A673 (cell line): ENCODE measurements around the gene WDR27. TPM values are rescaled to one million over a fixed set of nuclear protein-coding genes. Genes with fewer than 3 reads are reported as not detected.

Experiments used
- BruUV-seq: library from RNA; stranded (reverse); fragments of 400-500 nt; replicated peaks from 2 replicates; lab custom pipeline; 2021; lab: Mats Ljungman, UMichigan
- CTCF ChIA-PET: fragments of 300-600 bp; sonication (Branson Sonifier 250); formaldehyde crosslinking; loops from one replicate; lab custom pipeline; 2022; ENCODE audit warnings: antibody characterized with exemption; lab: Charles Lee
- POLR2A ChIA-PET: fragments of 300-600 bp; sonication (Branson Sonifier 250); formaldehyde crosslinking; loops from one replicate; lab custom pipeline; 2022; ENCODE audit warnings: antibody characterized with exemption; ENCODE audit not compliant: low non-redundant PET; lab: Charles Lee
- DNase-seq: peaks from one replicate; pipeline ENCODE4 v3.0.0-alpha.2; 2015; ENCODE audit warnings: low spot score
- H3K27ac ChIP-seq: fragments of 200-600 bp; sonication (generic); 2 replicates; pipeline ENCODE4 v1.5.1; 2016; ENCODE audit warnings: mixed run types, low read depth, mild to moderate bottlenecking, mixed read lengths, antibody characterized with exemption, low read length; ENCODE audit not compliant: poor library complexity, severe bottlenecking
- H3K27me3 ChIP-seq: fragments of 200-600 bp; sonication (generic); replicated peaks from 2 replicates; pipeline ENCODE4 v1.6.1; 2017; ENCODE audit warnings: mixed run types, low read depth, mild to moderate bottlenecking, mixed read lengths, antibody characterized with exemption, low read length; ENCODE audit not compliant: insufficient read depth, poor library complexity
- H3K36me3 ChIP-seq: fragments of 200-600 bp; sonication (generic); 2 replicates; pipeline ENCODE4 v1.6.1; 2016; ENCODE audit warnings: mixed run types, mild to moderate bottlenecking, mixed read lengths, antibody characterized with exemption, low read length; ENCODE audit not compliant: insufficient read depth, poor library complexity, severe bottlenecking
- H3K4me1 ChIP-seq: fragments of 200-600 bp; sonication (generic); 2 replicates; pipeline ENCODE4 v1.6.1; 2017; ENCODE audit warnings: mixed run types, mild to moderate bottlenecking, mixed read lengths, antibody characterized with exemption, low read length; ENCODE audit not compliant: insufficient read depth, poor library complexity, severe bottlenecking
- H3K4me3 ChIP-seq: fragments of 200-600 bp; sonication (generic); 2 replicates; pipeline ENCODE4 v1.5.1; 2016; ENCODE audit warnings: low read depth, mixed run types, mild to moderate bottlenecking, mixed read lengths, low read length; ENCODE audit not compliant: poor library complexity, severe bottlenecking
- H3K9me3 ChIP-seq: fragments of 200-600 bp; sonication (generic); 2 replicates; pipeline ENCODE4 v1.6.1; 2016; ENCODE audit warnings: mixed run types, low read depth, mild to moderate bottlenecking, mixed read lengths, antibody characterized with exemption, low read length; ENCODE audit not compliant: poor library complexity, severe bottlenecking
- EZH2 ChIP-seq: fragments of 200-600 bp; sonication (generic); IDR thresholded peaks from 2 replicates; pipeline ENCODE4 v1.6.1; 2017; ENCODE audit warnings: borderline replicate concordance, low read depth, mild to moderate bottlenecking, mixed read lengths, antibody characterized with exemption, low read length; ENCODE audit not compliant: poor library complexity, severe bottlenecking
- intact Hi-C: fragments of 100-400 bp; cut with micrococcal nuclease; formaldehyde crosslinking; loops from one replicate; pipeline ENCODE4 v1.10.0; 2022; ENCODE audit not compliant: unreplicated experiment
- total RNA-seq: library from RNA; stranded (reverse); gene quantifications from 2 replicates; pipeline ENCODE4 v1.2.3, GENCODE V29; 2021
- TF ChIP-seq, protein P1 (sequence below): fragments of 300-800, 200-600 bp; sonication (generic); conservative IDR thresholded peaks from 2 replicates; pipeline ENCODE4 v1.5.1; 2017; ENCODE audit warnings: low read depth, mild to moderate bottlenecking, antibody characterized with exemption, low read length, moderate library complexity, mixed read lengths

The WDR27 gene
- total RNA-seq, 1 experiment from 2014 or later, result 77.3 TPM

DNA sequence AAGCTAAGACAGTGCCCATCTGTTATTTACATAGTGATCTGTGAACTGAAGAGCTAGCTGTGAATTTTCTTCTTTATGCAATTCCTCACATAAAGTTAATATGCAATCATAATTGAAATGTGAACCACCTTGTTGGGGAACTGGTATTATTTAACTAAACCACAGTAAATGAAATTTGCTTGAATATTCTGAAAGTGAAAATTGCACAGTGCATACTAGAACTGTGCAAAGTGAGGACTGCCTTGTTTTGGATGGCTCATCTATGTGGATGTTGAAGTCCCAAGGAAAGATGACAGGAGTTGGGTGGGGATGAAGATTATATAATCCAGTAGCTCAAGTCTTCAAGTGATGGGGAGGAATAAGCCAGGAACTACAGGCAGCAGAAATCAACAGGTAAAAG lies 28.1 kb upstream of the WDR27 start:
- DNase-seq, result no peak
- H3K27ac ChIP-seq, result no peak overlapping the region
- H3K4me1 ChIP-seq, result peaks cover 18% of the 10 kb centered on the region
- H3K4me3 ChIP-seq, result no peak overlapping the region
- BruUV-seq, result no TSS peak
- H3K27me3 ChIP-seq, result no peaks in the 10 kb centered on the region
- POLR2A ChIA-PET, result no interaction called here
- no peaks in the 10 kb centered on the region for H3K9me3 ChIP-seq
- no peaks in the 10 kb centered on the region for H3K36me3 ChIP-seq
- TF ChIP-seq EZH2, result no peak
- TF ChIP-seq, protein P1, sequence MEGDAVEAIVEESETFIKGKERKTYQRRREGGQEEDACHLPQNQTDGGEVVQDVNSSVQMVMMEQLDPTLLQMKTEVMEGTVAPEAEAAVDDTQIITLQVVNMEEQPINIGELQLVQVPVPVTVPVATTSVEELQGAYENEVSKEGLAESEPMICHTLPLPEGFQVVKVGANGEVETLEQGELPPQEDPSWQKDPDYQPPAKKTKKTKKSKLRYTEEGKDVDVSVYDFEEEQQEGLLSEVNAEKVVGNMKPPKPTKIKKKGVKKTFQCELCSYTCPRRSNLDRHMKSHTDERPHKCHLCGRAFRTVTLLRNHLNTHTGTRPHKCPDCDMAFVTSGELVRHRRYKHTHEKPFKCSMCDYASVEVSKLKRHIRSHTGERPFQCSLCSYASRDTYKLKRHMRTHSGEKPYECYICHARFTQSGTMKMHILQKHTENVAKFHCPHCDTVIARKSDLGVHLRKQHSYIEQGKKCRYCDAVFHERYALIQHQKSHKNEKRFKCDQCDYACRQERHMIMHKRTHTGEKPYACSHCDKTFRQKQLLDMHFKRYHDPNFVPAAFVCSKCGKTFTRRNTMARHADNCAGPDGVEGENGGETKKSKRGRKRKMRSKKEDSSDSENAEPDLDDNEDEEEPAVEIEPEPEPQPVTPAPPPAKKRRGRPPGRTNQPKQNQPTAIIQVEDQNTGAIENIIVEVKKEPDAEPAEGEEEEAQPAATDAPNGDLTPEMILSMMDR, result no peak
- CTCF ChIA-PET, result no interaction called here
- intact Hi-C loops, result no loop called here

DNA sequence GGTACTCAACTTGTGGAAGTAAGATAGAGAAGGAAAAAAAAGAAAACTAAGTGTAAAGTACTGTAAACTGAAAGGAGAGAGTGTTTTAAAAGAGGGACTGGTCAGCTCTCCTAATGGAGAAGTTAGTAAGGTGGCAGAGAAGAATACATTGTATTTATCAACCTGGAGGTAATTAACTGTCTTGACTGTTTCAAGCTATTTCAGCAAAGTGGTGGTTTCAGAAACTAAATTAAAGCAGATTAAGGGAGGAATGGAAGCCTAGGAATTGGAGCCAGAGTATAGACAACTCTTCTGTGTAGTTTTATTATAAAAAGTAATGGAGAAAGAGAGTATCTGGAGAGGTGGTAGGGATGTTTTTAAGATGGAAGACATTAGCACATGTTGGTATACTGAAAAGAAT lies 25.1 kb upstream of the WDR27 start:
- no TSS peak for BruUV-seq
- intact Hi-C loops, result no loop called here
- DNase-seq, result no peak
- TF ChIP-seq EZH2, result no peak
- TF ChIP-seq, protein P1, result no peak
- Histone ChIP-seq H3K4me1 (peaks cover 25% of the 10 kb centered on the region), H3K4me3 (no peak overlapping the region), H3K27me3 (no peaks in the 10 kb centered on the region), H3K9me3 (no peaks in the 10 kb centered on the region), H3K27ac (no peak overlapping the region), H3K36me3 (no peaks in the 10 kb centered on the region)
- POLR2A ChIA-PET, result no interaction called here
- CTCF ChIA-PET, result no interaction called here

DNA sequence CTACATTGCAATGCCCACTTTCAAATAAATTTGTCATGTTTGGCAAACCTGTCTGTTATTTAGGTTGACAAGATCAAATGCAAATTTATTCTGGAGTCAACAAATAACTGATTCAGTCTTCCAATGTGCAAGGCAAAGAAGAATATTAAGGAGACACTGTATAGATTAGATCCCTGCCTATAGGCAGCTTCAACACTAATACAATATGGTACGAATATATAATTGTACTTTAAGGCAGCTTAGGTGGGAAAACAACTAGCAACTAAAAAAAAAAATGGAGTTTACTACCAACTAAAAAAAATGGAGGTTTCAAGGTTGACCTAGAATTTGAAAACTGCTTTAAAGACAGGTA lies 24.2 kb upstream of the WDR27 start:
- no TSS peak for BruUV-seq
- Histone ChIP-seq H3K36me3 (no peaks in the 10 kb centered on the region), H3K27ac (no peak overlapping the region), H3K9me3 (no peaks in the 10 kb centered on the region), H3K4me3 (no peak overlapping the region), H3K27me3 (no peaks in the 10 kb centered on the region), H3K4me1 (peaks cover 32% of the 10 kb centered on the region)
- no peak for TF ChIP-seq EZH2
- TF ChIP-seq, protein P1, result no peak
- ChIA-PET POLR2A (no interaction called here), CTCF (no interaction called here)
- no peak for DNase-seq
- intact Hi-C loops, result no loop called here
